Gastrocnemius medialis (tissue), 4 donors: Measurements from ENCODE around the gene FMN2. TPM values are rescaled to one million over a fixed set of nuclear protein-coding genes. Genes with fewer than 3 reads are reported as not detected.

ENCODE experiments used
- ATAC-seq, 2 donors: fragments of 150-250 bp; one replicate each; pipeline ENCODE4 v1.9.1; 2016
- DNase-seq, 2 donors: peaks; one replicate each; pipeline ENCODE4 v3.0.0-alpha.2; 2019
- H3K27ac ChIP-seq, 4 donors: fragments of 200-600 bp; sonication (generic); 1 replicate in 1 of 4; 2 replicates in 3 of 4; pipeline ENCODE4 v1.5.1; 2016 to 2018; ENCODE audit warnings: mild to moderate bottlenecking in 2 of 4, moderate library complexity in 1 of 4
- H3K27me3 ChIP-seq, 3 donors: fragments of 200-600 bp; sonication (generic) in 2 of 3; 1 replicate in 1 of 3; 2 replicates in 2 of 3; pipeline versions ENCODE4 v1.5.1 to v1.6.0; 2016 to 2019; ENCODE audit warnings: mild to moderate bottlenecking in 1 of 3, moderate library complexity in 1 of 3
- H3K36me3 ChIP-seq, 2 donors: fragments of 200-600 bp; sonication (generic) in 1 of 2; one replicate each; pipeline ENCODE4 v1.5.1; 2017 to 2018
- H3K4me1 ChIP-seq, 2 donors: fragments of 200-600 bp; sonication (generic) in 1 of 2; one replicate each; pipeline ENCODE4 v1.5.1; 2016 to 2017; ENCODE audit warnings: mild to moderate bottlenecking in 2 of 2
- H3K4me3 ChIP-seq, 4 donors: fragments of 200-600 bp; sonication (generic) in 3 of 4; 1 replicate in 1 of 4; 2 replicates in 3 of 4; pipeline ENCODE4 v1.5.1; 2016 to 2019; ENCODE audit warnings: mild to moderate bottlenecking in 2 of 4
- H3K9me3 ChIP-seq, 3 donors: fragments of 200-600 bp; sonication (generic) in 2 of 3; 1 replicate in 1 of 3; 2 replicates in 2 of 3; pipeline ENCODE4 v1.5.1; 2016 to 2019
- CTCF ChIP-seq, 5 experiments: fragments of 450-650 bp in 3 of 5; fragments of 200-600 bp in 2 of 5; sonication (generic) in 2 of 5; IDR thresholded peaks in 4 of 5; conservative IDR thresholded peaks in 1 of 5; 1 replicate in 4 of 5; 2 replicates in 1 of 5; pipeline ENCODE4 v1.5.1; 2016 to 2019; ENCODE audit warnings: antibody characterized with exemption in 5 of 5, mild to moderate bottlenecking in 3 of 5, moderate library complexity in 3 of 5
- POLR2A ChIP-seq, 2 donors: fragments of 450-650 bp; IDR thresholded peaks; one replicate each; pipeline ENCODE4 v1.6.1; 2017; ENCODE audit warnings: antibody characterized with exemption in 2 of 2, mild to moderate bottlenecking in 2 of 2, moderate library complexity in 2 of 2
- in situ Hi-C, 4 donors: fragments of 200-750 bp; cut with MboI; loops; one replicate each; pipeline versions ENCODE4 v1.15.0 to v1.8.0; 2017; ENCODE audit warnings: low sequenced_read_pairs in 4 of 4
- intact Hi-C: fragments of 100-400 bp; cut with DNase I; formaldehyde crosslinking; loops from one replicate; pipeline ENCODE4 v1.15.1; 2023; ENCODE audit warnings: low total_unique reads
- total RNA-seq, 4 donors: library from RNA; depleted of rRNA; stranded (reverse); fragments of >200 nt; gene quantifications; one replicate each; pipeline versions ENCODE4 v1.1.0 to v1.2.3, GENCODE V29; 2016

The FMN2 gene
- total RNA-seq, 4 donors from 2014 or later = 0.51 TPM; not detected in 3

GRCh38 chr1:240329443-240329842 lies 237.8 kb downstream of the FMN2 start:
- no peak for TF ChIP-seq POLR2A (IDR thresholded peaks at IDR 0.05)
- no peak for DNase-seq
- H3K27me3 ChIP-seq = no peaks in the 10 kb centered on the region
- no peak overlapping the region for H3K4me3 ChIP-seq
- in situ Hi-C loops = no loop called here
- intact Hi-C loops = no loop called here
- H3K27ac ChIP-seq = no peak overlapping the region
- no peaks in the 10 kb centered on the region for H3K4me1 ChIP-seq
- no peaks in the 10 kb centered on the region for H3K36me3 ChIP-seq
- ATAC-seq = no peak
- H3K9me3 ChIP-seq = no peaks in the 10 kb centered on the region

GRCh38 chr1:240332672-240333071 lies 241.0 kb downstream of the FMN2 start:
- Histone ChIP-seq H3K4me3 (no peak overlapping the region), H3K27ac (no peak overlapping the region), H3K27me3 (no peaks in the 10 kb centered on the region), H3K4me1 (no peaks in the 10 kb centered on the region), H3K36me3 (no peaks in the 10 kb centered on the region), H3K9me3 (no peaks in the 10 kb centered on the region)
- DNase-seq (no peak), ATAC-seq (no peak)
- in situ Hi-C loops = no loop called here
- TF ChIP-seq POLR2A (IDR thresholded peaks at IDR 0.05) = no peak
- intact Hi-C loops = no loop called here

GRCh38 chr1:240337781-240338180 lies 246.1 kb downstream of the FMN2 start:
- no peak for TF ChIP-seq POLR2A (IDR thresholded peaks at IDR 0.05)
- no peak for TF ChIP-seq CTCF (IDR thresholded peaks at IDR 0.05 in 4 of 5, conservative IDR thresholded peaks at IDR 0.05 in 1 of 5)

GRCh38 chr1:240338837-240339236 lies 247.2 kb downstream of the FMN2 start:
- in situ Hi-C loops = no loop called here
- H3K4me1 ChIP-seq = no peaks in the 10 kb centered on the region
- TF ChIP-seq POLR2A (IDR thresholded peaks at IDR 0.05) = no peak
- TF ChIP-seq CTCF (IDR thresholded peaks at IDR 0.05 in 4 of 5, conservative IDR thresholded peaks at IDR 0.05 in 1 of 5) = no peak
- no peaks in the 10 kb centered on the region for H3K36me3 ChIP-seq
- no peak overlapping the region for H3K27ac ChIP-seq
- intact Hi-C loops = no loop called here
- no peaks in the 10 kb centered on the region for H3K9me3 ChIP-seq
- ATAC-seq (no peak), DNase-seq (no peak)
- H3K27me3 ChIP-seq = no peaks in the 10 kb centered on the region
- no peak overlapping the region for H3K4me3 ChIP-seq

More at GRCh38 chr1:240337781-240338180, 246.1 kb downstream of the FMN2 start:
- Histone ChIP-seq H3K27ac (no peak overlapping the region), H3K36me3 (no peaks in the 10 kb centered on the region), H3K27me3 (no peaks in the 10 kb centered on the region), H3K4me3 (no peak overlapping the region), H3K9me3 (no peaks in the 10 kb centered on the region), H3K4me1 (no peaks in the 10 kb centered on the region)
- intact Hi-C loops (no loop called here), in situ Hi-C loops (no loop called here)
- ATAC-seq (peak in 1 of 2 donors; percentile 65), DNase-seq (no peak)

- intact Hi-C loops (no loop called here), in situ Hi-C loops (no loop called here)
- Histone ChIP-seq H3K27me3 (no peaks in the 10 kb centered on the region), H3K9me3 (no peaks in the 10 kb centered on the region), H3K4me3 (no peak overlapping the region), H3K27ac (no peak overlapping the region), H3K4me1 (no peaks in the 10 kb centered on the region), H3K36me3 (no peaks in the 10 kb centered on the region)
- no peak for ATAC-seq
- no peak for DNase-seq
- TF ChIP-seq POLR2A (IDR thresholded peaks at IDR 0.05) (no peak), CTCF (IDR thresholded peaks at IDR 0.05 in 4 of 5, conservative IDR thresholded peaks at IDR 0.05 in 1 of 5) (no peak)
Observed at GRCh38 chr1:240341365-240342250, 249.9 kb downstream of the FMN2 start.
